ENCODE measurements around the gene CYFIP1.

CYFIP1 gene

GRCh38 chr15:22892333-22892732 is 87.8 kb downstream of the CYFIP1 start:
- no peaks in the 10 kb centered on the region for H3K27me3 ChIP-seq (replicated peaks; ENCODE audit: control insufficient read depth, insufficient read depth, low read length, poor library complexity, severe bottlenecking)
- H3K4me3 ChIP-seq (ENCODE audit: insufficient read depth, low read depth, low read length, poor library complexity, severe bottlenecking): no peak overlapping the region
- DNase-seq: no peak
- H3K9me3 ChIP-seq (ENCODE audit: control insufficient read depth, low read length): no peaks in the 10 kb centered on the region
- H3K4me1 ChIP-seq (ENCODE audit: control insufficient read depth, insufficient read depth, low read length, poor library complexity, severe bottlenecking): no peaks in the 10 kb centered on the region
- H3K27ac ChIP-seq (ENCODE audit: insufficient read depth, low read length, poor library complexity, severe bottlenecking): no peak overlapping the region
- H3K36me3 ChIP-seq (ENCODE audit: control insufficient read depth, insufficient read depth, low read length): no peaks in the 10 kb centered on the region

- no peaks in the 10 kb centered on the region for H3K36me3 ChIP-seq (ENCODE audit: control insufficient read depth, insufficient read depth, low read length)
Observed at GRCh38 chr15:22891426-22892210, 88.5 kb downstream of the CYFIP1 start.

GRCh38 chr15:22890296-22890695 is 89.9 kb downstream of the CYFIP1 start:
- Histone ChIP-seq H3K27me3 (replicated peaks; ENCODE audit: control insufficient read depth, insufficient read depth, low read length, poor library complexity, severe bottlenecking) (no peaks in the 10 kb centered on the region), H3K36me3 (ENCODE audit: control insufficient read depth, insufficient read depth, low read length) (no peaks in the 10 kb centered on the region), H3K9me3 (ENCODE audit: control insufficient read depth, low read length) (no peaks in the 10 kb centered on the region), H3K4me1 (ENCODE audit: control insufficient read depth, insufficient read depth, low read length, poor library complexity, severe bottlenecking) (no peaks in the 10 kb centered on the region), H3K4me3 (ENCODE audit: insufficient read depth, low read depth, low read length, poor library complexity, severe bottlenecking) (no peak overlapping the region), H3K27ac (ENCODE audit: insufficient read depth, low read length, poor library complexity, severe bottlenecking) (no peak overlapping the region)
- no peak for DNase-seq

More at GRCh38 chr15:22891426-22892210, 88.5 kb downstream of the CYFIP1 start:
- H3K4me1 ChIP-seq (ENCODE audit: control insufficient read depth, insufficient read depth, low read length, poor library complexity, severe bottlenecking): no peaks in the 10 kb centered on the region
- no peaks in the 10 kb centered on the region for H3K9me3 ChIP-seq (ENCODE audit: control insufficient read depth, low read length)
- H3K27ac ChIP-seq (ENCODE audit: insufficient read depth, low read length, poor library complexity, severe bottlenecking): no peak overlapping the region
- no peaks in the 10 kb centered on the region for H3K27me3 ChIP-seq (replicated peaks; ENCODE audit: control insufficient read depth, insufficient read depth, low read length, poor library complexity, severe bottlenecking)
- no peak for DNase-seq
- H3K4me3 ChIP-seq (ENCODE audit: insufficient read depth, low read depth, low read length, poor library complexity, severe bottlenecking): no peak overlapping the region

GRCh38 chr15:22889146-22889818 is 90.9 kb downstream of the CYFIP1 start:
- DNase-seq: no peak
- no peaks in the 10 kb centered on the region for H3K36me3 ChIP-seq (ENCODE audit: control insufficient read depth, insufficient read depth, low read length)
- H3K4me1 ChIP-seq (ENCODE audit: control insufficient read depth, insufficient read depth, low read length, poor library complexity, severe bottlenecking): no peaks in the 10 kb centered on the region
- no peaks in the 10 kb centered on the region for H3K27me3 ChIP-seq (replicated peaks; ENCODE audit: control insufficient read depth, insufficient read depth, low read length, poor library complexity, severe bottlenecking)
- H3K4me3 ChIP-seq (ENCODE audit: insufficient read depth, low read depth, low read length, poor library complexity, severe bottlenecking): no peak overlapping the region
- no peak overlapping the region for H3K27ac ChIP-seq (ENCODE audit: insufficient read depth, low read length, poor library complexity, severe bottlenecking)
- H3K9me3 ChIP-seq (ENCODE audit: control insufficient read depth, low read length): no peaks in the 10 kb centered on the region

- Histone ChIP-seq H3K27ac (ENCODE audit: insufficient read depth, low read length, poor library complexity, severe bottlenecking) (no peak overlapping the region), H3K27me3 (replicated peaks; ENCODE audit: control insufficient read depth, insufficient read depth, low read length, poor library complexity, severe bottlenecking) (no peaks in the 10 kb centered on the region), H3K4me1 (ENCODE audit: control insufficient read depth, insufficient read depth, low read length, poor library complexity, severe bottlenecking) (no peaks in the 10 kb centered on the region), H3K36me3 (ENCODE audit: control insufficient read depth, insufficient read depth, low read length) (no peaks in the 10 kb centered on the region), H3K4me3 (ENCODE audit: insufficient read depth, low read depth, low read length, poor library complexity, severe bottlenecking) (no peak overlapping the region), H3K9me3 (ENCODE audit: control insufficient read depth, low read length) (no peaks in the 10 kb centered on the region)
- no peak for DNase-seq
Observed at GRCh38 chr15:22888120-22888859, 91.9 kb downstream of the CYFIP1 start.

GRCh38 chr15:22887157-22887951 is 92.8 kb downstream of the CYFIP1 start:
- no peaks in the 10 kb centered on the region for H3K4me1 ChIP-seq (ENCODE audit: control insufficient read depth, insufficient read depth, low read length, poor library complexity, severe bottlenecking)
- no peaks in the 10 kb centered on the region for H3K36me3 ChIP-seq (ENCODE audit: control insufficient read depth, insufficient read depth, low read length)
- H3K4me3 ChIP-seq (ENCODE audit: insufficient read depth, low read depth, low read length, poor library complexity, severe bottlenecking): no peak overlapping the region
- DNase-seq: no peak
- H3K27ac ChIP-seq (ENCODE audit: insufficient read depth, low read length, poor library complexity, severe bottlenecking): no peak overlapping the region
- H3K27me3 ChIP-seq (replicated peaks; ENCODE audit: control insufficient read depth, insufficient read depth, low read length, poor library complexity, severe bottlenecking): no peaks in the 10 kb centered on the region
- no peaks in the 10 kb centered on the region for H3K9me3 ChIP-seq (ENCODE audit: control insufficient read depth, low read length)

GRCh38 chr15:22885120-22885519 is 95.0 kb downstream of the CYFIP1 start:
- H3K27ac ChIP-seq (ENCODE audit: insufficient read depth, low read length, poor library complexity, severe bottlenecking): no peak overlapping the region
- H3K9me3 ChIP-seq (ENCODE audit: control insufficient read depth, low read length): no peaks in the 10 kb centered on the region
- no peaks in the 10 kb centered on the region for H3K27me3 ChIP-seq (replicated peaks; ENCODE audit: control insufficient read depth, insufficient read depth, low read length, poor library complexity, severe bottlenecking)
- no peak for DNase-seq
- no peaks in the 10 kb centered on the region for H3K36me3 ChIP-seq (ENCODE audit: control insufficient read depth, insufficient read depth, low read length)
- H3K4me1 ChIP-seq (ENCODE audit: control insufficient read depth, insufficient read depth, low read length, poor library complexity, severe bottlenecking): no peaks in the 10 kb centered on the region
- no peak overlapping the region for H3K4me3 ChIP-seq (ENCODE audit: insufficient read depth, low read depth, low read length, poor library complexity, severe bottlenecking)

- DNase-seq: no peak
- Histone ChIP-seq H3K36me3 (ENCODE audit: control insufficient read depth, insufficient read depth, low read length) (no peaks in the 10 kb centered on the region), H3K27me3 (replicated peaks; ENCODE audit: control insufficient read depth, insufficient read depth, low read length, poor library complexity, severe bottlenecking) (no peaks in the 10 kb centered on the region), H3K27ac (ENCODE audit: insufficient read depth, low read length, poor library complexity, severe bottlenecking) (no peak overlapping the region), H3K4me3 (ENCODE audit: insufficient read depth, low read depth, low read length, poor library complexity, severe bottlenecking) (no peak overlapping the region), H3K9me3 (ENCODE audit: control insufficient read depth, low read length) (no peaks in the 10 kb centered on the region), H3K4me1 (ENCODE audit: control insufficient read depth, insufficient read depth, low read length, poor library complexity, severe bottlenecking) (no peaks in the 10 kb centered on the region)
Observed at GRCh38 chr15:22884344-22884743, 95.8 kb downstream of the CYFIP1 start.

GRCh38 chr15:22883196-22883595 is 97.0 kb downstream of the CYFIP1 start:
- H3K4me3 ChIP-seq (ENCODE audit: insufficient read depth, low read depth, low read length, poor library complexity, severe bottlenecking): no peak overlapping the region
- DNase-seq: no peak
- H3K9me3 ChIP-seq (ENCODE audit: control insufficient read depth, low read length): no peaks in the 10 kb centered on the region
- no peaks in the 10 kb centered on the region for H3K36me3 ChIP-seq (ENCODE audit: control insufficient read depth, insufficient read depth, low read length)
- no peaks in the 10 kb centered on the region for H3K4me1 ChIP-seq (ENCODE audit: control insufficient read depth, insufficient read depth, low read length, poor library complexity, severe bottlenecking)
- H3K27ac ChIP-seq (ENCODE audit: insufficient read depth, low read length, poor library complexity, severe bottlenecking): no peak overlapping the region
- H3K27me3 ChIP-seq (replicated peaks; ENCODE audit: control insufficient read depth, insufficient read depth, low read length, poor library complexity, severe bottlenecking): no peaks in the 10 kb centered on the region
